ENCODE results near the gene RNF150. TPM values are rescaled to one million over a fixed set of nuclear protein-coding genes. Genes with fewer than 3 reads are reported as not detected.
"Not testable (repeated sequence)": the region's sequence is repeated elsewhere in the genome, so short reads cannot be mapped to it uniquely, and the experiment has no call there.

The RNF150 gene
- polyA plus RNA-seq, 1 donor from 2014 or later, result 15.3 TPM

DNA sequence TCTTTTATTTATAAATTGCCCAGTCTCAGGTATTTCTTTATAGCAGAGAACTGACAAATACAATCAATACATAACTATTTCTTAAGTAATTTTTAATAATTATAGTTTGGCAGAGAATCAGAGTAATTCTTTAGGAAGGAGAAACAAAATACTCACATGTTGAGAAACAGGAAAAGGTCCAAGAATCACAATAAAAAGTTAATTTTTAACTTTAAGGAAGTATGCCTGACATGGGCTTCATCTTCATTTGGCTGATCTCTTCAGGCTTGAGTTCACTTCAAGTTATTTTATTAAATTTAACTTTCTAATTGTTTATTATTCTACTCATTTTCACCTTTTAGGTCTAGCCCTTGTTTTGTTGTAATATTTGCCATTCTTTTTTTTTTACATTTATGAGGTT is 36.1 kb upstream of the RNF150 start:
- no peak overlapping the region for H3K27ac ChIP-seq (ENCODE audit: low read length)
- H4K20me1 ChIP-seq (ENCODE audit: insufficient read depth), result no peaks in the 10 kb centered on the region
- H3K9me3 ChIP-seq (ENCODE audit: low read length), result no peaks in the 10 kb centered on the region
- no peak overlapping the region for H3K9ac ChIP-seq (ENCODE audit: low read length)
- no peaks in the 10 kb centered on the region for H3K36me3 ChIP-seq (ENCODE audit: insufficient read depth, low read length)
- H3F3A ChIP-seq (ENCODE audit: insufficient read depth, low read length, poor library complexity, severe bottlenecking), result no peaks in the 10 kb centered on the region
- no peak for TF ChIP-seq SMC3 (conservative IDR thresholded peaks at IDR 0.05; ENCODE audit: poor library complexity)
- TF ChIP-seq EP300 (conservative IDR thresholded peaks at IDR 0.05; ENCODE audit: poor library complexity, severe bottlenecking), result no peak
- no peak for TF ChIP-seq POLR2AphosphoS5 (IDR thresholded peaks at IDR 0.05)
- TF ChIP-seq CTCF (IDR thresholded peaks at IDR 0.05; ENCODE audit: poor library complexity, severe bottlenecking), result no peak
- TF ChIP-seq MXI1 (conservative IDR thresholded peaks at IDR 0.05; ENCODE audit: poor library complexity, severe bottlenecking), result no peak
- TF ChIP-seq EZH2 (IDR thresholded peaks at IDR 0.05; ENCODE audit: borderline replicate concordance, insufficient read depth, low read length, poor library complexity, severe bottlenecking), result no peak
- no peak overlapping the region for H3K4me2 ChIP-seq (ENCODE audit: low read length)
- no peaks in the 10 kb centered on the region for H3K9me2 ChIP-seq (ENCODE audit: insufficient read depth, low read length)
- H2AFZ ChIP-seq (ENCODE audit: low read depth, low read length), result no peak overlapping the region
- no peak overlapping the region for H3K4me3 ChIP-seq (ENCODE audit: low read length)
- no peaks in the 10 kb centered on the region for H3K27me3 ChIP-seq (ENCODE audit: insufficient read depth, low read depth, low read length)
- H3K79me2 ChIP-seq (replicated peaks; ENCODE audit: insufficient read depth, low read length), result no peaks in the 10 kb centered on the region

DNA sequence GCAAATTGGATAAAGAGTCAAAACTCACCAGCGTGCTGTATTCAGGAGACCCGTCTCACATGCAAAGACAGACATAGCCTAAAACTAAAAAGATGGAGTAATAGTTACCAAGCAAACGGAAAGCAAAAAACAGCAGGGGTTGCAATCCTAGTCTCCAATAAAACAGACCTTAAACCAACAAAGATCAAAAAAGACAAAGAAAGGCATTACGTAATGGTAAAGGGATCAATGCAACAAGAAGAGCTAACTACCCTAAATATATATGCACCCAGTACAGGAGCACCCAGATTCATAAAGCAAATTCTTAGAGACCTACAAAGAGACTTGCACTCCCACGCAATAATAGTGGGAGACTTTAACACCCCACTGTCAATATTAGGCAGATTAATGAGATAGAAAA is 31.7 kb upstream of the RNF150 start:
- not testable (repeated sequence) for H3K27ac ChIP-seq (ENCODE audit: low read length); H3K9me3 ChIP-seq (ENCODE audit: low read length); H3K9me2 ChIP-seq (ENCODE audit: insufficient read depth, low read length); H3K79me2 ChIP-seq (replicated peaks; ENCODE audit: insufficient read depth, low read length); H4K20me1 ChIP-seq (ENCODE audit: insufficient read depth); H3F3A ChIP-seq (ENCODE audit: insufficient read depth, low read length, poor library complexity, severe bottlenecking); H3K4me3 ChIP-seq (ENCODE audit: low read length); H3K9ac ChIP-seq (ENCODE audit: low read length); H3K4me2 ChIP-seq (ENCODE audit: low read length); H2AFZ ChIP-seq (ENCODE audit: low read depth, low read length); H3K36me3 ChIP-seq (ENCODE audit: insufficient read depth, low read length); H3K27me3 ChIP-seq (ENCODE audit: insufficient read depth, low read depth, low read length)

GRCh38 chr4:141159027-141159426 is 25.8 kb upstream of the RNF150 start:
- no peaks in the 10 kb centered on the region for H3K79me2 ChIP-seq (replicated peaks; ENCODE audit: insufficient read depth, low read length)
- H3K4me3 ChIP-seq (ENCODE audit: low read length), result no peak overlapping the region
- no peak overlapping the region for H3K9ac ChIP-seq (ENCODE audit: low read length)
- H3K36me3 ChIP-seq (ENCODE audit: insufficient read depth, low read length), result no peaks in the 10 kb centered on the region
- TF ChIP-seq SMC3 (conservative IDR thresholded peaks at IDR 0.05; ENCODE audit: poor library complexity), result no peak
- no peak for TF ChIP-seq CTCF (IDR thresholded peaks at IDR 0.05; ENCODE audit: poor library complexity, severe bottlenecking)
- no peak for TF ChIP-seq RAD21 (conservative IDR thresholded peaks at IDR 0.05)
- TF ChIP-seq EP300 (conservative IDR thresholded peaks at IDR 0.05; ENCODE audit: poor library complexity, severe bottlenecking), result no peak
- no peak for TF ChIP-seq TAF1 (IDR thresholded peaks at IDR 0.05; ENCODE audit: low read depth)
- no peaks in the 10 kb centered on the region for H4K20me1 ChIP-seq (ENCODE audit: insufficient read depth)
- no peaks in the 10 kb centered on the region for H3F3A ChIP-seq (ENCODE audit: insufficient read depth, low read length, poor library complexity, severe bottlenecking)
- H3K27me3 ChIP-seq (ENCODE audit: insufficient read depth, low read depth, low read length), result no peaks in the 10 kb centered on the region
- H3K4me2 ChIP-seq (ENCODE audit: low read length), result no peak overlapping the region
- no peaks in the 10 kb centered on the region for H3K9me2 ChIP-seq (ENCODE audit: insufficient read depth, low read length)
- H2AFZ ChIP-seq (ENCODE audit: low read depth, low read length), result no peak overlapping the region
- no peaks in the 10 kb centered on the region for H3K9me3 ChIP-seq (ENCODE audit: low read length)
- no peak overlapping the region for H3K27ac ChIP-seq (ENCODE audit: low read length)

Measured in neural cell (in vitro differentiated cells).